ENCODE measurements around the gene ZSWIM4.
A peak's percentile ranks its signal among the peaks of the same experiment; 100 is the strongest.

GRCh38 chr19:13764101-13764807 is 31.0 kb upstream of the ZSWIM4 start, which contains the start of gene MRI1:
- TF ChIP-seq ZFP91 (CRISPR knock-in tag; IDR thresholded peaks at IDR 0.05; ENCODE audit: borderline replicate concordance): no peak; the same call in 1 of the 2 replicates
- TF ChIP-seq ZBTB10 (CRISPR knock-in tag; IDR thresholded peaks at IDR 0.05; ENCODE audit: borderline replicate concordance): no peak
- no peak for TF ChIP-seq ZNF263 (CRISPR knock-in tag; IDR thresholded peaks at IDR 0.05)
- 0 out of 2 replicates have a peak, but pooled peaks have one; percentile 65 for TF ChIP-seq ZNF510 (CRISPR knock-in tag; IDR thresholded peaks at IDR 0.05; ENCODE audit: low read depth)
- TF ChIP-seq ASH2L (IDR thresholded peaks at IDR 0.05; ENCODE audit: insufficient read length, low read depth, low read length): no peak
- no peak; the same call in 1 of the 2 replicates for TF ChIP-seq CTCF (CRISPR knock-in tag; IDR thresholded peaks at IDR 0.05)
- no peak for TF ChIP-seq HDAC6 (IDR thresholded peaks at IDR 0.05; ENCODE audit: low read depth, low read length)
- TF ChIP-seq YY1 (IDR thresholded peaks at IDR 0.05; ENCODE audit: insufficient read depth, insufficient replicate concordance, low read depth, low read length): no peak
- no peak for TF ChIP-seq ARID2 (CRISPR knock-in tag; IDR thresholded peaks at IDR 0.05; ENCODE audit: borderline replicate concordance)
- no peak for TF ChIP-seq REST (IDR thresholded peaks at IDR 0.05; ENCODE audit: borderline replicate concordance in 1 of 2, low read depth in 1 of 2, low read length in 2 of 2)
- no peak for TF ChIP-seq TRIM22 (IDR thresholded peaks at IDR 0.05)
